GM20000 (cell line): ENCODE data around the gene MBL2.

Experiments
- DNase-seq: peaks from one replicate; pipeline ENCODE4 v3.0.0; 2012; ENCODE audit warnings: low spot score
- CTCF ChIP-seq: IDR thresholded peaks from 2 replicates; pipeline ENCODE4 v1.5.1; 2012; ENCODE audit warnings: mild to moderate bottlenecking, control low read depth; ENCODE audit errors: extremely low read depth, missing control alignments

The MBL2 gene

GRCh38 chr10:52779541-52780390 is 7.2 kb upstream of the MBL2 start:
- TF ChIP-seq CTCF, result peak; percentile 71
- DNase-seq, result peak; percentile 82

GRCh38 chr10:52778511-52779392 is 6.2 kb upstream of the MBL2 start:
- peak; percentile 7 for TF ChIP-seq CTCF
- DNase-seq, result no peak

- TF ChIP-seq CTCF, result no peak
- DNase-seq, result no peak
Observed at GRCh38 chr10:52777414-52777813, 4.8 kb upstream of the MBL2 start.

- DNase-seq, result no peak
- no peak for TF ChIP-seq CTCF
Observed at GRCh38 chr10:52776471-52776903, 3.9 kb upstream of the MBL2 start.

- no peak for DNase-seq
- no peak for TF ChIP-seq CTCF
Observed at GRCh38 chr10:52775132-52775647, 2.6 kb upstream of the MBL2 start.

GRCh38 chr10:52774600-52775106 is 2.1 kb upstream of the MBL2 start:
- no peak for DNase-seq
- TF ChIP-seq CTCF, result no peak
